CD1c-positive myeloid dendritic cell (primary cell): ENCODE results near the gene SHKBP1.
A peak's percentile ranks its signal among the peaks of the same experiment; 100 is the strongest.
"Not testable (repeated sequence)": the region's sequence is repeated elsewhere in the genome, so short reads cannot be mapped to it uniquely, and the experiment has no call there.

Source experiments
- DNase-seq: peaks from one replicate; pipeline ENCODE4 v3.0.0-alpha.2; 2016; ENCODE audit errors: extremely low spot score

SHKBP1 gene

GRCh38 chr19:40585241-40585981, 8.7 kb downstream of the SHKBP1 start:
- peak; percentile 70 for DNase-seq

- DNase-seq = no peak
Observed at GRCh38 chr19:40585982-40586422, 9.3 kb downstream of the SHKBP1 start.

GRCh38 chr19:40586611-40587010, 9.9 kb downstream of the SHKBP1 start:
- DNase-seq = no peak

- no peak for DNase-seq
Observed at GRCh38 chr19:40588110-40588854, 11.6 kb downstream of the SHKBP1 start.

- DNase-seq = no peak
Observed at GRCh38 chr19:40588926-40589569, 12.4 kb downstream of the SHKBP1 start.

GRCh38 chr19:40589591-40590429, 13.1 kb downstream of the SHKBP1 start:
- DNase-seq = no peak

- DNase-seq = no peak
Observed at GRCh38 chr19:40590464-40591265, 14.0 kb downstream of the SHKBP1 start.

GRCh38 chr19:40591724-40592123, 15.1 kb downstream of the SHKBP1 start:
- DNase-seq = not testable (repeated sequence)

- peak; percentile 86 for DNase-seq
Observed at GRCh38 chr19:40592170-40592569, 15.5 kb downstream of the SHKBP1 start.

GRCh38 chr19:40594255-40594654, 17.6 kb downstream of the SHKBP1 start:
- DNase-seq = no peak

GRCh38 chr19:40594657-40595091, 18.0 kb downstream of the SHKBP1 start:
- no peak for DNase-seq

- peak; percentile 65 for DNase-seq
Observed at GRCh38 chr19:40596608-40597328, 20.1 kb downstream of the SHKBP1 start.

- DNase-seq = no peak
Observed at GRCh38 chr19:40597329-40597838, 20.7 kb downstream of the SHKBP1 start.

GRCh38 chr19:40598121-40598917, 21.6 kb downstream of the SHKBP1 start:
- DNase-seq = peak; percentile 92

- no peak for DNase-seq
Observed at GRCh38 chr19:40598918-40599307, 22.2 kb downstream of the SHKBP1 start.

GRCh38 chr19:40599331-40599901, 22.7 kb downstream of the SHKBP1 start:
- DNase-seq = no peak

- DNase-seq = no peak
Observed at GRCh38 chr19:40599902-40600569, 23.4 kb downstream of the SHKBP1 start.

GRCh38 chr19:40600570-40601133, 24.0 kb downstream of the SHKBP1 start:
- DNase-seq = no peak
